Ectodermal cell (in vitro differentiated cells): Measurements from ENCODE around the gene SCN3A.

Experiments used
- H3K27ac ChIP-seq: 2 replicates; pipeline ENCODE4 v1.7.0; 2013; ENCODE audit warnings: mild to moderate bottlenecking, low read depth, low read length; ENCODE audit not compliant: insufficient read depth, poor library complexity, severe bottlenecking
- H3K27me3 ChIP-seq: 2 replicates; pipeline ENCODE4 v1.7.0; 2013; ENCODE audit warnings: mild to moderate bottlenecking, low read length; ENCODE audit not compliant: insufficient read depth, control insufficient read depth, poor library complexity, severe bottlenecking
- H3K36me3 ChIP-seq: one replicate; pipeline ENCODE4 v1.7.0; 2013; ENCODE audit warnings: low read length; ENCODE audit not compliant: control insufficient read depth, insufficient read depth
- H3K4me1 ChIP-seq: one replicate; pipeline ENCODE4 v1.7.0; 2013; ENCODE audit warnings: low read length; ENCODE audit not compliant: control insufficient read depth, insufficient read depth
- H3K4me3 ChIP-seq: 2 replicates; pipeline ENCODE4 v1.7.0; 2013; ENCODE audit warnings: low read depth, low read length, control low read depth; ENCODE audit not compliant: insufficient read depth
- H3K9me3 ChIP-seq: 2 replicates; pipeline ENCODE4 v1.7.0; 2013; ENCODE audit warnings: mild to moderate bottlenecking, low read length, moderate library complexity; ENCODE audit not compliant: control insufficient read depth
- WGBS, 2 experiments: methylation state at CpG; one replicate each; pipeline ENCODE4 v1.1.7; 2013; ENCODE audit warnings: missing lambda C conversion rate in 2 of 2; 5-methylcytosine and 5-hydroxymethylcytosine counted together

The SCN3A gene

DNA sequence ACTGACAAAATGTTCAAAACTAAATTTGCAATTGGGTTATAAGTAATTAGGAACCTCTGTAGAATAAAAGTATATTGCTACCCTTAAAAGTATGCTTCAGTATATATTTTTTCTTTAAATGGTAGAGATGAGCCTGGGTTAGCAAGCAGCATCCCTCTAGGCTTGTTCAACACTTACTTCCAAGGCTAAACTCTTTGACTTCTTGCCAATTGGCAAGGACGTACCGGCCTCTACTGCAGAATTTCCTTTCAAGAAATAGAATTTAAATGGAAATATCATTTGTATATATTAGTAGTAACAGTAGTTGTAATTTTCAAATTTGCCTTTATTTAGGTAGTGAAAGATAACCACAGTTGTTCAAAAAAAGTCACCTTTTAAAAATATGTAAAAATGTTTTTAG, 143.4 kb downstream of the SCN3A start:
- 100% methylated on average over 2 of the region's 2 CpGs; no CpG with 5 or more reads in 1 of the 2 experiments for WGBS, 2 experiments
- Histone ChIP-seq H3K27me3 (no peaks in the 10 kb centered on the region), H3K9me3 (no peaks in the 10 kb centered on the region), H3K4me1 (no peaks in the 10 kb centered on the region), H3K36me3 (no peaks in the 10 kb centered on the region), H3K27ac (no peak overlapping the region), H3K4me3 (no peak overlapping the region)

DNA sequence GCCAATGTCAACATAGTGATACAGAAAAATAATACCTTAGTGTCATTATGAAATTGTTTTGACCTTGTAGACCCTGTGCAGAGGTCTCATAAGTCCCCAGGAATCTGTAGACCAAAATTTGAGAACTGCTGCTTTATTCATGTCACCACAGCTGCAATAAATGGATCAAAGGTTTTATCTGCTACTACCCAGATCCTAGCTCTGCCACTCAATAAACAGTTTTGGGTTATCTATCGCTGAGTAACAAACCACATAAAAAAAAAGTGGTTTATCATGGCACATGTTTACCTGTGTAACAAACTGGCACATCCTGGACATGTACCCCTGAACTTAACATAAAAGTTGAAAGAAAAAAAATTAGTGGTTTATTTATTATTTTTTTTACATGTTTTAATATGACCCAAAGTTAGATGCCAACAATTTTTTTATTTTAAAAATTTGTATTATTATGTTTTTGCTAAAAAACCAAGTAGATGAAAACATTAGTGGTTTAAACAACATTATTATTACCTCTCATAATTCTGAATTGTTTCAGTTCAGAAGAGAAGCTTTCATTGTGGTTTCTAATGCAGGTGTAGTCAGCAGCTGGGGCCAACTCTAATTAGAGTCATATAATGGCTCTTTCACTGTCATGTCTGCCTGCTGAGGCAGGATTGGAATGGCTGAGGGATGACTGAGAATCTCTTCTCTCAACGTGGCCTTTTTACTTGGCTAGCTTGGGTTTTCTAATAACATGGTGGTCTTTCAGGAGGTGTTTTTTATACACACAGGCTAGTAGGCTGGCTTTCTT, 145.2 kb downstream of the SCN3A start:
- no peak overlapping the region for H3K27ac ChIP-seq
- H3K4me1 ChIP-seq, result no peaks in the 10 kb centered on the region
- H3K27me3 ChIP-seq, result no peaks in the 10 kb centered on the region
- no peaks in the 10 kb centered on the region for H3K36me3 ChIP-seq
- H3K9me3 ChIP-seq, result no peaks in the 10 kb centered on the region
- no peak overlapping the region for H3K4me3 ChIP-seq
- WGBS, 2 experiments, result 78 to 79% methylated on average over 2 of the region's 2 CpGs

DNA sequence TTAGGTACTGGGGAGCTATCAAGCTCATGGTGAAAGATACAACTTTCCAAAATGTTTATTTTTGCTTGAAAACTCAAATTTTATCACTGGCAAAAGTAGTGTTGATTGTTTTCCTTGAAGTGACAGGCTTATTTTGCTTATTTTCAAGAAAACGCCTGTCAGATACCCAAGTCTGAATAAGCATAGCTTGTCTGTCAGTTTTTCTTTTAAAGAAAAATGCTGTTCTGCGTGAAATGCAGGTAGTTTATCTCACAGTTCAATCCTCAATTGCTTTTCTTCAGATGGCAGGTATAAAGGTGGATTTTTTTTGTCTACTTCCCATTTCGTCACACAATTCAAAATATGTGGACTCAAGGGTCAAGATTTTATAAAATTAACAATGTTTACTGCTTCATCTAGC, 145.9 kb downstream of the SCN3A start:
- Histone ChIP-seq H3K9me3 (no peaks in the 10 kb centered on the region), H3K4me1 (no peaks in the 10 kb centered on the region), H3K36me3 (no peaks in the 10 kb centered on the region), H3K27ac (no peak overlapping the region), H3K27me3 (no peaks in the 10 kb centered on the region), H3K4me3 (no peak overlapping the region)
- 90 to 93% methylated on average over 2 of the region's 3 CpGs for WGBS, 2 experiments

DNA sequence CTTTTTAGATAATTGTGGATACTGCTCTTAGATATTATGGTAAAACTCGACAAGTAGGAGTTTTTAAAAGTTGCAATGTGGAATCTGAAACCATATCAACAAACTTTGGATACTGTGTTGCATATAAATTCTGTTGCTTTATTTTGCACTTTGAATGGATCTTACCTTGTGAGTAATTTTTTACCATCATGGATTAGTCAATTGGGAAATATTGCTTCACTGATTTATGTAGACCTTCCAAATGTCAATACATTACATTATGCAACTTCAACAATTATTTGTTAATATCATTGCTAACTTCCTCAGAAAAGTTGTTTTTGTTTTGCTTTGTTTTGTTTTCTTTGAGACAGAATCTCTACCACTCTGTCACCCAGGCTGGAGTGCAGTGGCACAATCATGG, 146.5 kb downstream of the SCN3A start:
- 88 to 93% methylated on average over 1 of the region's 1 CpG for WGBS, 2 experiments
- Histone ChIP-seq H3K27ac (no peak overlapping the region), H3K4me3 (no peak overlapping the region), H3K27me3 (no peaks in the 10 kb centered on the region), H3K36me3 (no peaks in the 10 kb centered on the region), H3K4me1 (no peaks in the 10 kb centered on the region), H3K9me3 (no peaks in the 10 kb centered on the region)

DNA sequence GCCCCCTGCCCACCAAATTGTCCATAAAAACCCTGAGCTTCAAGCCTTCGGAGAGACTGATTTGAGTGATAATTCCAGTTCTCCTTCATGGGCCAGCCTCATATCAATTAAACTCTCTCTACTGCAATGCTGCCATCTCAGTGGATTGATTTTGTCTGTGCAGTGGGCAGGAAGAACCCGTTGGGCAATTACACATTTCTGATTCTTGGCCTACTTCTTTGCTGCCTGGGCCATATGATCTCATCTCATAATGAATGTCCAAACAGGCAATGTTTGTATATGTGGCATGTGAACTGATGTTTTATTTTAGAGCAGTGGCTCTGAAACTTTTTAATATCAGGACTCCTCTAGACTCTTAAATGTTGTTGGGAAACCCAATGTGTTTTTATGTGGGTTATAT, 147.3 kb downstream of the SCN3A start:
- Histone ChIP-seq H3K36me3 (no peaks in the 10 kb centered on the region), H3K9me3 (no peaks in the 10 kb centered on the region), H3K27ac (no peak overlapping the region), H3K27me3 (no peaks in the 10 kb centered on the region), H3K4me3 (no peak overlapping the region), H3K4me1 (no peaks in the 10 kb centered on the region)
- 89 to 96% methylated on average over 2 of the region's 2 CpGs for WGBS, 2 experiments

DNA sequence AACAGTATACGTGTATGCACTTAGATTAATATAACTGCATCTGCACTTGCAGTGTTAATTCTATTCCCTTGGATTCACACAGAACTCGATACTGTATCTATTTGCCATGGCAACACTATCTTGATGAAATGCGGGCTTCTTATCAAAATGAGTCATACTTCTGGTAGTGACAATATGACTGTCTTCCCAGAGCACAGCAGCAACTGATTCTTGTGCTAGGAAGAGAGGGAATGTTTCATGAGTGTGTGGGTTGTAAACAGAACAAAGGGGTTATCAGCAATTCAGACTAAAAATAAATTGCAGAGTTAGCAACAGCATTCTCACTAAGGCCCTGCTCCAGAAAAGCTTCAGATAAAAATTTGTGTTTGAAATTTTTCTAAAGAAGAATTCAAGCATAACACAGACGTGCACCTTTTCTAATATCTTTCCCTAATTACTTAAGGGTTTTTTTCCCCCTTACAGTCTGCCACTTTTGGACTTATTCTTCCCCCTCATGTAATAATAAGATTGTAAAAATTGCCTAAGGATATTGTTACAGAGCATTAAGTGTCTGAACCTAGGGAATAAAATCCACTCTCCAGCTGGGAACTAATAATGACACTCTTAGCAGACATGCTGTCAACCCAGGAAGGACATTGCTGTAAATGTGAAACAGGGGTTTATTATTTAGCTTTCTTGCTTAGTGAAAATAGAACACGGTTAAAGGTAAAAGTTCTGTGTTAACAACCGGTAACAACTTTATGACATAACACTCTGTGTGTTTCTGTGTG, 148.6 kb downstream of the SCN3A start:
- WGBS, 2 experiments, result 93 to 98% methylated on average over 6 of the region's 6 CpGs
- H3K27me3 ChIP-seq, result no peaks in the 10 kb centered on the region
- H3K4me3 ChIP-seq, result no peak overlapping the region
- H3K27ac ChIP-seq, result no peak overlapping the region
- no peaks in the 10 kb centered on the region for H3K9me3 ChIP-seq
- H3K4me1 ChIP-seq, result no peaks in the 10 kb centered on the region
- H3K36me3 ChIP-seq, result no peaks in the 10 kb centered on the region

DNA sequence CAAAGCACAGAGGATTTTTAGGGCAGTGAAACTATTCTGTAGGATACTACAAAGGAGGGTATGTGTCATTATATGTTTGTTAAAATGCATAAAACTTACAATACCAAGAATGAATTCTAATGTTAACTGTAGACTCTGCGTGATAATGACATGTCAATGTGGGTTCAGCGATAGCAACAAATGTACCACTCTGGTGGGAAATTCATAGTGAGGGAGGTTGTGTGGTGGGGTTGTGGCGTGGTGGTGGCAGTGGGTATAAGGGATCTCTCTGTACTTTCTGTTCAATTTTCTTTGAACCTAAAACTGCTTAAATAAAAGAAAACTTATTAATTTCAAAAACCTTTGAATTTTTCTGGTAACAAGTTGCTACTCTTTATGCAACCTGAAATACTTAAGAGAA, 149.2 kb downstream of the SCN3A start:
- 93% methylated on average over 2 to 3 of the region's 3 CpGs for WGBS, 2 experiments
- H3K9me3 ChIP-seq, result no peaks in the 10 kb centered on the region

DNA sequence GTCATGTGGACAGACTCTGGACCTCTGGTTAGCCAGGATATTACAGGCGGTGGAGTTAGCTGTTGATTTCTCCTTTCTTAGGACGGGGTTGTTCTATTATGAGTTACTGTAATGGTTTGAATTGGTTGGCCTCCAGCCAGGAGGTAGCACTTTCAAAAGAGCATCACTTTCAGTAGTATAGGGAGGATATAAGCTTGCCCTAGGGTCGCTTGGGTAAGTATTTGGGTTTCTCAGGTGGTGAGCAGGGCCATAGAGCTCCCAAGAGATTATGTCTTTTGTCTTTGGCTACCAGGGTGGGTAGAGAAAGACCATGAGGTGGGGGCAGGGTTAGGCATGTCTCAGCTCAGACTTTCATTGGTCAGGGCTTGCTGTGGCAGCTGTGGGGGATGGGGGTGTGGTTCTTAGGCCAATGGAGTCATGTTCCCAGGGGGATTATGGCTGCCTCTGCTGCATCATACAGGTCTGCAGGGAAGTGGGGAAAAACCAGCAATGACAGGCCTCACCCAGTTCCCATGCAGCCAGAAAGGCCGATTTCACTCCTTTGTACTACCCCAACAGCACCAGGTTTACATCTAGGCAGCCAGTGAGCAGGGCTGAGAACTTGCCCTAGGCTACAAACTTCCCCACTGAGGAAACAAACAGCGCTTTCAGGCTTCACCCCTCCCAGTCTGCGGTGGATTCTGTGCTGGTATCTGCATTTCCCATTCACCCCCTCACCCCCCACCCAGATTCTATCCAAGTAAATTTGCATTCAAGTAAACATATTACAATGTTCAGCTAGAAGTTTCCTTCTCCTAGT, 159.1 kb downstream of the SCN3A start:
- H3K4me1 ChIP-seq, result no peaks in the 10 kb centered on the region
- no peaks in the 10 kb centered on the region for H3K36me3 ChIP-seq
- no peaks in the 10 kb centered on the region for H3K27me3 ChIP-seq
- H3K4me3 ChIP-seq, result no peak overlapping the region
- 83 to 84% methylated on average over 6 of the region's 6 CpGs for WGBS, 2 experiments
- H3K9me3 ChIP-seq, result no peaks in the 10 kb centered on the region
- peak overlapping the region; percentile 44 for H3K27ac ChIP-seq

More for the DNA sequence above, 149.2 kb downstream of the SCN3A start:
- H3K36me3 ChIP-seq, result no peaks in the 10 kb centered on the region
- H3K27me3 ChIP-seq, result no peaks in the 10 kb centered on the region
- H3K4me3 ChIP-seq, result no peak overlapping the region
- H3K4me1 ChIP-seq, result no peaks in the 10 kb centered on the region
- H3K27ac ChIP-seq, result no peak overlapping the region
